MM.1S (cell line): Measurements from ENCODE around the gene TATDN2.

Experiments
- DNase-seq: peaks from one replicate; pipeline ENCODE4 v3.0.0-alpha.2; 2015
- H2AFZ ChIP-seq: fragments of 300-600 bp; sonication (generic); 2 replicates; pipeline ENCODE4 v1.6.0; 2016; ENCODE audit warnings: antibody characterized with exemption, low read length
- H3F3A ChIP-seq: fragments of 300-600 bp; sonication (generic); 2 replicates; pipeline ENCODE4 v1.6.1; 2016; ENCODE audit warnings: mild to moderate bottlenecking, antibody characterized with exemption, low read length, moderate library complexity, mixed read lengths; ENCODE audit not compliant: insufficient read depth
- H3K27ac ChIP-seq: fragments of 300-600 bp; sonication (generic); 2 replicates; pipeline ENCODE4 v1.5.1; 2016; ENCODE audit warnings: mild to moderate bottlenecking, low read length
- H3K27me3 ChIP-seq: fragments of 300-600 bp; sonication (generic); replicated peaks from 2 replicates; pipeline ENCODE4 v1.6.0; 2016; ENCODE audit warnings: low read length; ENCODE audit not compliant: insufficient read depth
- H3K36me3 ChIP-seq: fragments of 300-600 bp; sonication (generic); replicated peaks from 2 replicates; pipeline ENCODE4 v1.6.1; 2016; ENCODE audit warnings: mild to moderate bottlenecking, low read length, mixed read lengths; ENCODE audit not compliant: insufficient read depth
- H3K4me1 ChIP-seq: fragments of 300-600 bp; sonication (generic); 2 replicates; pipeline ENCODE4 v1.6.1; 2016; ENCODE audit warnings: low read length, mixed read lengths
- H3K4me2 ChIP-seq: fragments of 300-600 bp; sonication (generic); 2 replicates; pipeline ENCODE4 v1.6.0; 2016; ENCODE audit warnings: low read depth, low read length
- H3K4me3 ChIP-seq: fragments of 300-600 bp; sonication (generic); 2 replicates; pipeline ENCODE4 v1.5.1; 2016; ENCODE audit warnings: low read length, mixed read lengths
- H3K79me2 ChIP-seq: fragments of 300-600 bp; sonication (generic); 2 replicates; pipeline ENCODE4 v1.6.1; 2016; ENCODE audit warnings: mixed run types, low read length, mixed read lengths
- H3K9ac ChIP-seq: fragments of 300-600 bp; sonication (generic); 2 replicates; pipeline ENCODE4 v1.6.1; 2016; ENCODE audit warnings: low read length, mixed read lengths
- H3K9me2 ChIP-seq: fragments of 300-600 bp; sonication (generic); replicated peaks from 2 replicates; pipeline ENCODE4 v1.6.1; 2016; ENCODE audit warnings: mild to moderate bottlenecking, low read length, mixed read lengths; ENCODE audit not compliant: insufficient read depth
- H3K9me3 ChIP-seq: fragments of 300-600 bp; sonication (generic); replicated peaks from 2 replicates; pipeline ENCODE4 v1.6.1; 2016; ENCODE audit warnings: mild to moderate bottlenecking, low read length, mixed read lengths; ENCODE audit not compliant: insufficient read depth
- H4K20me1 ChIP-seq: fragments of 300-600 bp; sonication (generic); 2 replicates; pipeline ENCODE4 v1.6.1; 2016; ENCODE audit warnings: mild to moderate bottlenecking, low read length, moderate library complexity, mixed read lengths; ENCODE audit not compliant: insufficient read depth
- CTCF ChIP-seq: fragments of 300-600 bp; sonication (generic); IDR thresholded peaks from 2 replicates; pipeline ENCODE4 v1.5.1; 2016; ENCODE audit warnings: antibody characterized with exemption, low read length, mixed read lengths
- EZH2 ChIP-seq: fragments of 300-600 bp; sonication (generic); optimal IDR thresholded peaks from 2 replicates; pipeline ENCODE3; 2017; ENCODE audit warnings: low read depth, mild to moderate bottlenecking, antibody characterized with exemption, low read length, mixed read lengths
- EZH2phosphoT487 ChIP-seq: fragments of 300-600 bp; sonication (generic); IDR thresholded peaks from 2 replicates; pipeline ENCODE4 v1.6.1; 2018; ENCODE audit warnings: antibody characterized with exemption, low read length

Gene TATDN2

GRCh38 chr3:10238345-10239183, 9.7 kb upstream of the TATDN2 start:
- no peaks in the 10 kb centered on the region for H3F3A ChIP-seq
- H3K4me1 ChIP-seq, result no peaks in the 10 kb centered on the region
- no peaks in the 10 kb centered on the region for H3K9me2 ChIP-seq
- TF ChIP-seq CTCF, result no peak
- TF ChIP-seq EZH2, result no peak
- TF ChIP-seq EZH2phosphoT487, result no peak
- H3K4me2 ChIP-seq, result no peak overlapping the region
- no peaks in the 10 kb centered on the region for H3K79me2 ChIP-seq
- no peak for DNase-seq
- no peaks in the 10 kb centered on the region for H3K27me3 ChIP-seq
- no peak overlapping the region for H3K9ac ChIP-seq
- H3K9me3 ChIP-seq, result no peaks in the 10 kb centered on the region
- H3K27ac ChIP-seq, result no peak overlapping the region
- H4K20me1 ChIP-seq, result no peaks in the 10 kb centered on the region
- H3K4me3 ChIP-seq, result no peak overlapping the region
- no peak overlapping the region for H2AFZ ChIP-seq
- no peaks in the 10 kb centered on the region for H3K36me3 ChIP-seq

GRCh38 chr3:10240799-10241198, 7.5 kb upstream of the TATDN2 start:
- no peak overlapping the region for H3K4me2 ChIP-seq
- no peaks in the 10 kb centered on the region for H3K4me1 ChIP-seq
- H3K9me2 ChIP-seq, result no peaks in the 10 kb centered on the region
- H3K36me3 ChIP-seq, result no peaks in the 10 kb centered on the region
- no peak for TF ChIP-seq EZH2phosphoT487
- TF ChIP-seq EZH2, result no peak
- TF ChIP-seq CTCF, result no peak
- H4K20me1 ChIP-seq, result no peaks in the 10 kb centered on the region
- H3K79me2 ChIP-seq, result no peaks in the 10 kb centered on the region
- H3K9me3 ChIP-seq, result no peaks in the 10 kb centered on the region
- H3K27me3 ChIP-seq, result no peaks in the 10 kb centered on the region
- no peak overlapping the region for H3K4me3 ChIP-seq
- H3K9ac ChIP-seq, result no peak overlapping the region
- H2AFZ ChIP-seq, result no peak overlapping the region
- H3F3A ChIP-seq, result no peaks in the 10 kb centered on the region
- DNase-seq, result no peak
- H3K27ac ChIP-seq, result no peak overlapping the region

- H3K36me3 ChIP-seq, result no peaks in the 10 kb centered on the region
- H3K4me1 ChIP-seq, result no peaks in the 10 kb centered on the region
- no peak for DNase-seq
- TF ChIP-seq EZH2phosphoT487 (no peak), CTCF (no peak), EZH2 (no peak)
- no peaks in the 10 kb centered on the region for H3K9me2 ChIP-seq
- H3K4me2 ChIP-seq, result no peak overlapping the region
- 0 out of 2 replicates have a peak, but pooled peaks cover under 1% of the 10 kb centered on the region for H3F3A ChIP-seq
- H3K9ac ChIP-seq, result no peak overlapping the region
- no peaks in the 10 kb centered on the region for H3K9me3 ChIP-seq
- no peaks in the 10 kb centered on the region for H4K20me1 ChIP-seq
- H3K27ac ChIP-seq, result no peak overlapping the region
- H3K4me3 ChIP-seq, result no peak overlapping the region
- no peaks in the 10 kb centered on the region for H3K27me3 ChIP-seq
- H2AFZ ChIP-seq, result no peak overlapping the region
- H3K79me2 ChIP-seq, result no peaks in the 10 kb centered on the region
Observed at GRCh38 chr3:10242182-10243065, 5.8 kb upstream of the TATDN2 start.
